ENCODE measurements around the gene PTTG1IP. TPM values are rescaled to one million over a fixed set of nuclear protein-coding genes. Genes with fewer than 3 reads are reported as not detected.
A peak's percentile ranks its signal among the peaks of the same experiment; 100 is the strongest.

PTTG1IP gene
- total and polyA plus RNA-seq, 2 of the 4 experiments (the other 2 are of a cell fraction): 167 to 194 TPM

DNA sequence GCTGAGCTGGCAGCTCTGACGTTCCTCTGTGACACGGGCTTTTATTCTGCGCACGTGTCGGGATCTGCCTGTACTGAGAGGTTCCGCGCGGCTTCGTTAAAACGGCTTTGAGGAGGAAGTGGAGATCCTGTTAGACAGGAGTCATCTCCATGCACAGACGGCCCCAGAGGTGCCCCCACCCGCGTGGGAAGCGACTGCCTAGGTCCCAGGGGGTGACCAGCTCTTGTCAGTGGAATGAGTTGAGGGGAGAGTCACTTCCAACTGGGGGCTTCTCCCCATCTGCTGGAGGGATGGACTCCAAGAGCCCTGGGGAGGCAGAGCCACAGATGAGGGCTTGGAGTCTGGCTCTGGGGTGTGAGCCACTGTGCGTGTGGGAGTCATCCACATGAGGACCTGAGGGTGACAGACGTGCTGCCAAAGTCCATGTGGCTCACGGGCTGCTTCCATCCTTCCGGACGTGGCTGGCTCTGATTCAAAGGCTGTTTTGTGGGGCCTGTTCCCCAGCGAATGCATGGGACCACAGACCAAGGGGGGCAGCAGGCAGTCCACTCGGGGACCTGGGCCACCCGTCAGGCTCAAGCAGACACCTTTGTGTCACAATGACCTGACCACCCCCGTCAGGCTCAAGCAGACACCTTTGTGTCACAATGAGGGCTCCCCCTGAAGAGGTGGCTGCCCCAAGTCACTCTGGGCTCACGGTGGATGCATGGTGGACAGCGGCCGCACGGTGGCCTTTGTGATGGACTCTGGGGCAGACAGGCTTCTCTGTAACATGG lies 26.8 kb downstream of the PTTG1IP start:
- Histone ChIP-seq H3K36me3 (ENCODE audit: control insufficient read depth, insufficient read depth, low read length) (peaks cover 24% of the 10 kb centered on the region), H4K91ac (ENCODE audit: insufficient read depth, low read depth, low read length) (no peak overlapping the region), H3K4me1 (ENCODE audit: control insufficient read depth, insufficient read depth, low read length) (peaks cover 2% of the 10 kb centered on the region; the same call in 1 of the 2 replicates), H3K4me2 (ENCODE audit: low read depth, low read length) (no peak overlapping the region), H3K9ac (ENCODE audit: low read depth, low read length) (no peak overlapping the region), H3K9me3 (ENCODE audit: control insufficient read depth, insufficient read depth, low read length) (no peaks in the 10 kb centered on the region), H2AK5ac (ENCODE audit: low read depth, low read length) (no peak overlapping the region), H4K20me1 (ENCODE audit: insufficient read depth, low read length) (no peaks in the 10 kb centered on the region; the same call in 1 of the 2 replicates), H2BK15ac (ENCODE audit: low read depth, low read length) (no peak overlapping the region), H2AK9ac (replicated peaks; ENCODE audit: low read depth, low read length, poor library complexity) (peak overlapping the region; percentile 8), H3K18ac (ENCODE audit: low read depth, low read length) (no peak overlapping the region), H3K56ac (ENCODE audit: extremely low read depth, insufficient read depth, low read length) (no peak overlapping the region), H4K8ac (ENCODE audit: low read depth in 2 of 2, low read length in 2 of 2) (peak overlapping the region; percentile 24 to 30; a peak in 1 of 4 replicates), H2BK5ac (ENCODE audit: low read depth, low read length, poor library complexity, severe bottlenecking) (no peak overlapping the region), H3K9me1 (ENCODE audit: insufficient read depth, low read length) (peaks cover 13% of the 10 kb centered on the region; the same call in 1 of the 2 replicates), H2BK20ac (ENCODE audit: low read depth, low read length) (no peak overlapping the region), H2BK120ac (ENCODE audit: low read depth, low read length) (no peak overlapping the region), H3K14ac (replicated peaks; ENCODE audit: low read depth, low read length) (peak overlapping the region; percentile 21; the same call in 1 of the 2 replicates), H3K79me1 (ENCODE audit: low read depth in 1 of 2, low read length in 2 of 2) (peaks cover 9 to 19% of the 10 kb centered on the region in 2 experiments; a peak in 2 of 4 replicates), H2AFZ (replicated peaks; ENCODE audit: low read length, poor library complexity) (peak overlapping the region; percentile 29), H3K4me3 (ENCODE audit: insufficient read depth, low read depth, low read length) (no peak overlapping the region), H3K27me3 (ENCODE audit: control insufficient read depth, insufficient read depth, low read length) (peaks cover 13% of the 10 kb centered on the region), H4K5ac (ENCODE audit: low read depth, low read length) (no peak overlapping the region), H3K23ac (ENCODE audit: low read depth, low read length) (peak overlapping the region; percentile 17), H3K27ac (ENCODE audit: insufficient read depth, low read length) (no peak overlapping the region), H3K4ac (ENCODE audit: low read depth, low read length) (peak overlapping the region; percentile 7; the same call in 1 of the 2 replicates)
- CTCF ChIA-PET: no interaction called here
- TF ChIP-seq, protein P1, sequence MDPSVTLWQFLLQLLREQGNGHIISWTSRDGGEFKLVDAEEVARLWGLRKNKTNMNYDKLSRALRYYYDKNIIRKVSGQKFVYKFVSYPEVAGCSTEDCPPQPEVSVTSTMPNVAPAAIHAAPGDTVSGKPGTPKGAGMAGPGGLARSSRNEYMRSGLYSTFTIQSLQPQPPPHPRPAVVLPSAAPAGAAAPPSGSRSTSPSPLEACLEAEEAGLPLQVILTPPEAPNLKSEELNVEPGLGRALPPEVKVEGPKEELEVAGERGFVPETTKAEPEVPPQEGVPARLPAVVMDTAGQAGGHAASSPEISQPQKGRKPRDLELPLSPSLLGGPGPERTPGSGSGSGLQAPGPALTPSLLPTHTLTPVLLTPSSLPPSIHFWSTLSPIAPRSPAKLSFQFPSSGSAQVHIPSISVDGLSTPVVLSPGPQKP (IDR thresholded peaks at IDR 0.05; ENCODE audit: borderline replicate concordance, low read depth, low read length): no peak
- TF ChIP-seq, protein P2, sequence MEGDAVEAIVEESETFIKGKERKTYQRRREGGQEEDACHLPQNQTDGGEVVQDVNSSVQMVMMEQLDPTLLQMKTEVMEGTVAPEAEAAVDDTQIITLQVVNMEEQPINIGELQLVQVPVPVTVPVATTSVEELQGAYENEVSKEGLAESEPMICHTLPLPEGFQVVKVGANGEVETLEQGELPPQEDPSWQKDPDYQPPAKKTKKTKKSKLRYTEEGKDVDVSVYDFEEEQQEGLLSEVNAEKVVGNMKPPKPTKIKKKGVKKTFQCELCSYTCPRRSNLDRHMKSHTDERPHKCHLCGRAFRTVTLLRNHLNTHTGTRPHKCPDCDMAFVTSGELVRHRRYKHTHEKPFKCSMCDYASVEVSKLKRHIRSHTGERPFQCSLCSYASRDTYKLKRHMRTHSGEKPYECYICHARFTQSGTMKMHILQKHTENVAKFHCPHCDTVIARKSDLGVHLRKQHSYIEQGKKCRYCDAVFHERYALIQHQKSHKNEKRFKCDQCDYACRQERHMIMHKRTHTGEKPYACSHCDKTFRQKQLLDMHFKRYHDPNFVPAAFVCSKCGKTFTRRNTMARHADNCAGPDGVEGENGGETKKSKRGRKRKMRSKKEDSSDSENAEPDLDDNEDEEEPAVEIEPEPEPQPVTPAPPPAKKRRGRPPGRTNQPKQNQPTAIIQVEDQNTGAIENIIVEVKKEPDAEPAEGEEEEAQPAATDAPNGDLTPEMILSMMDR (conservative IDR thresholded peaks at IDR 0.05; ENCODE audit: low read depth, low read length): no peak
- TF ChIP-seq MAFK (IDR thresholded peaks at IDR 0.05; ENCODE audit: low read depth, low read length): no peak
- TF ChIP-seq RFX5 (IDR thresholded peaks at IDR 0.05; ENCODE audit: low read depth, low read length): no peak
- TF ChIP-seq SMC3 (IDR thresholded peaks at IDR 0.05; ENCODE audit: low read depth, low read length): no peak
- TF ChIP-seq POLR2A (IDR thresholded peaks at IDR 0.05; ENCODE audit: low read depth, low read length): no peak
- no peak for TF ChIP-seq MAZ (IDR thresholded peaks at IDR 0.05; ENCODE audit: borderline replicate concordance, low read depth, low read length)
- no peak for TF ChIP-seq RAD21 (IDR thresholded peaks at IDR 0.05; ENCODE audit: low read length)
- no peak for TF ChIP-seq CEBPB (IDR thresholded peaks at IDR 0.05; ENCODE audit: low read depth, low read length)
- no peak for TF ChIP-seq MXI1 (IDR thresholded peaks at IDR 0.05; ENCODE audit: borderline replicate concordance, low read depth, low read length)
- POLR2A ChIA-PET (ENCODE audit: unreplicated experiment): interaction anchor here (1.2 kb wide), 1 partner anchor 27 kb away, joined by 3 read pairs; no protein-coding TSS in a partner anchor
- dilution Hi-C loops (cut with HindIII; ENCODE audit: low sequenced_read_pairs, unreplicated experiment) (no loop called here), in situ Hi-C loops (cut with MboI; ENCODE audit: low sequenced_read_pairs) (no loop called here), intact Hi-C loops (cut with micrococcal nuclease) (no loop called here)
- peak; percentile 35 for DNase-seq
- 59% methylated on average over 13 of the region's 27 CpGs; no CpG with 5 or more reads in 1 of the 2 experiments for WGBS, 2 experiments (ENCODE audit: extremely low coverage in 2 of 2, insufficient read length in 1 of 2)
- BruUV-seq (replicated peaks): no TSS peak
- no peak for ATAC-seq (ENCODE audit: low read depth)

Data from IMR-90 (cell line).